HepG2 (cell line): ENCODE measurements around the gene PRUNE1. TPM values are rescaled to one million over a fixed set of nuclear protein-coding genes. Genes with fewer than 3 reads are reported as not detected.

Source experiments
- FOXA1 ChIP-seq, 2 experiments: fragments of 450-650 bp in 1 of 2; sonication (generic) in 1 of 2; formaldehyde crosslinking in 1 of 2; IDR thresholded peaks; 2 replicates each; pipeline versions ENCODE4 v1.4.0 to v1.6.1; 2016 to 2020; ENCODE audit warnings: missing genetic modification reagents in 1 of 2
- KDM4B ChIP-seq: sonication (generic); formaldehyde crosslinking; IDR thresholded peaks from 2 replicates; pipeline ENCODE4 v1.4.0; 2020; ENCODE audit warnings: missing genetic modification reagents
- KLF12 ChIP-seq: sonication (generic); formaldehyde crosslinking; IDR thresholded peaks from 2 replicates; pipeline ENCODE4 v1.4.0; 2020; ENCODE audit warnings: missing genetic modification reagents, borderline replicate concordance
- NFIC ChIP-seq: IDR thresholded peaks from 2 replicates; pipeline ENCODE4 v1.6.1; 2012; ENCODE audit warnings: mild to moderate bottlenecking, low read length, inconsistent platforms
- REL ChIP-seq: sonication (generic); formaldehyde crosslinking; conservative IDR thresholded peaks from 2 replicates; pipeline ENCODE4 v1.8.0; 2022; ENCODE audit warnings: mild to moderate bottlenecking, missing genetic modification reagents, moderate library complexity
- REPIN1 ChIP-seq: sonication (generic); formaldehyde crosslinking; IDR thresholded peaks from 2 replicates; pipeline ENCODE4 v1.8.0; 2022; ENCODE audit warnings: missing genetic modification reagents, low read depth, mild to moderate bottlenecking, borderline replicate concordance
- RNF2 ChIP-seq: fragments of 450-650 bp; conservative IDR thresholded peaks from 2 replicates; pipeline ENCODE4 v1.6.1; 2016; ENCODE audit warnings: low read depth
- SMC3 ChIP-seq: IDR thresholded peaks from 2 replicates; pipeline ENCODE4 v1.6.1; 2011; ENCODE audit warnings: low read length, improper control_type of control experiment
- SMYD3 ChIP-seq: sonication (generic); formaldehyde crosslinking; IDR thresholded peaks from 2 replicates; pipeline ENCODE4 v1.8.1; 2023; ENCODE audit warnings: mild to moderate bottlenecking, missing genetic modification reagents
- ZFP36 ChIP-seq: fragments of 150-350 bp; IDR thresholded peaks from 2 replicates; pipeline ENCODE4 v1.6.1; 2018; ENCODE audit warnings: borderline replicate concordance, low read length, low read depth; ENCODE audit not compliant: partially characterized antibody
- ZNF430 ChIP-seq: sonication (generic); formaldehyde crosslinking; IDR thresholded peaks from 2 replicates; pipeline ENCODE4 v1.9.0; 2021; ENCODE audit warnings: mild to moderate bottlenecking, missing genetic modification reagents
- ZNF570 ChIP-seq: sonication (generic); formaldehyde crosslinking; IDR thresholded peaks from 2 replicates; pipeline ENCODE4 v1.4.0; 2020; ENCODE audit warnings: mild to moderate bottlenecking, missing genetic modification reagents, borderline replicate concordance
- ZNF598 ChIP-seq: sonication (generic); formaldehyde crosslinking; IDR thresholded peaks from 2 replicates; pipeline ENCODE4 v1.5.1; 2020; ENCODE audit warnings: mild to moderate bottlenecking, missing genetic modification reagents, borderline replicate concordance
- ZNF703 ChIP-seq: sonication (generic); formaldehyde crosslinking; IDR thresholded peaks from 2 replicates; pipeline ENCODE4 v1.5.1; 2020; ENCODE audit warnings: missing genetic modification reagents, mild to moderate bottlenecking, moderate library complexity, borderline replicate concordance
- ZNF713 ChIP-seq: sonication (generic); formaldehyde crosslinking; IDR thresholded peaks from 2 replicates; pipeline ENCODE4 v1.4.0; 2020; ENCODE audit warnings: mild to moderate bottlenecking, missing genetic modification reagents
- polyA plus RNA-seq, 8 experiments: library from polyadenylated mRNA; depleted of rRNA in 3 of 8; stranded (reverse) in 7 of 8; unstranded in 1 of 8; fragments of >200 nt; fragmentation: Illumina TruSeq in 4 of 8; extraction: Trizol in 4 of 8; gene quantifications; 2 replicates each; pipeline versions ENCODE4 v1.2.1 to v1.2.3, GENCODE V29; 2011 to 2016; ENCODE audit warnings: low read depth in 4 of 8, missing spikeins in 1 of 8, mixed read lengths in 1 of 8; ENCODE audit not compliant: insufficient read depth in 1 of 8
- total RNA-seq, 5 experiments: library from RNA; depleted of rRNA; stranded (reverse); fragments of >200 nt; fragmentation: Illumina TruSeq; extraction: Trizol; gene quantifications; 2 replicates each; pipeline ENCODE4 v1.2.3, GENCODE V29; 2016; ENCODE audit warnings: low read depth in 1 of 5
- TF ChIP-seq, protein P1 (sequence below): sonication (generic); formaldehyde crosslinking; IDR thresholded peaks from 2 replicates; pipeline ENCODE4 v1.8.0; 2022; ENCODE audit warnings: mild to moderate bottlenecking, missing genetic modification reagents, borderline replicate concordance
- TF ChIP-seq, protein P2 (sequence below): sonication (generic); formaldehyde crosslinking; IDR thresholded peaks from 2 replicates; pipeline ENCODE4 v1.8.0; 2022; ENCODE audit warnings: missing genetic modification reagents, mild to moderate bottlenecking, inconsistent platforms, borderline replicate concordance
- TF ChIP-seq, protein P3 (sequence below): IDR thresholded peaks from 2 replicates; pipeline ENCODE4 v1.6.1; 2016; ENCODE audit warnings: mild to moderate bottlenecking
- TF ChIP-seq, protein P4 (sequence below): sonication (generic); formaldehyde crosslinking; IDR thresholded peaks from 2 replicates; pipeline ENCODE4 v1.4.0; 2020; ENCODE audit warnings: missing genetic modification reagents

The PRUNE1 gene
- total and polyA plus RNA-seq, 2 of the 13 experiments (the other 11 are each of a cell fraction or from before 2014, with no cell fraction given): 19.0 to 31.9 TPM

DNA sequence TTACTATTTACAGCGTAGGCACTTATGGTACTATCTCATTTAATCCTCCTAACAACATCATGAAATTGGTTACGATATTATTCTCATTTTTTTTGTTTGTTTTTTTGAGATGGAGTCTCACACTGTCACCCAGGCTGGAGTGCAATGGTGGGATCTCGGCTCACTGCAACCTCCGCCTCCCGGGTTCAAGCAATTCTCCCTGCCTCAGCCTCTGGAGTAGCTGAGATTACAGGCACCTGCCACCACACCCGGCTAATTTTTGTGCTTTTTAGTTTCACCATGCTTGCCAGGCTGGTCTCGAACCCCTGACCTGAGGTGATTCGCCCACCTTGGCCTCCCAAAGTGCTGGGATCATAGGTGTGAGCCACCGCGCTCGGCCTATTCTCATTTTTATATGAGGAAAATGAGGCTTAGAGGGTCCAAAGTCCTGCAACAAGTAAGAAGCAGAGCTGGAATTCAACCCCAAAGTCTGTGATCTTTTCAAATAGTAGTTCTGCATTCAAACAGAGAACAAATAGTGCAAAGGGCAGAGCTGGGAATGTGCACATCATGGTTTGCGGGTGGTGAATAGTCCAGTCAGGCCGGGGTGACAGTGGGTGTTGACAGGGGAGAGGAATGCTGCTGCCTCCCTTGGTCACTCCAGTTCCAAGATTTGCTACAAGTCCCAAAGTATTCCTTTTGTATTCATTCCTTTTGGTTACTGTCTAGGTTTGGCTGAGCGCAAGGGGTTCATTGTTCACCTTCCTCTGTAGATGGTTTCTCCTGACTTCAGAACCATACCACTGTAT, 4.6 kb downstream of the PRUNE1 start (continued):
- TF ChIP-seq, protein P1, sequence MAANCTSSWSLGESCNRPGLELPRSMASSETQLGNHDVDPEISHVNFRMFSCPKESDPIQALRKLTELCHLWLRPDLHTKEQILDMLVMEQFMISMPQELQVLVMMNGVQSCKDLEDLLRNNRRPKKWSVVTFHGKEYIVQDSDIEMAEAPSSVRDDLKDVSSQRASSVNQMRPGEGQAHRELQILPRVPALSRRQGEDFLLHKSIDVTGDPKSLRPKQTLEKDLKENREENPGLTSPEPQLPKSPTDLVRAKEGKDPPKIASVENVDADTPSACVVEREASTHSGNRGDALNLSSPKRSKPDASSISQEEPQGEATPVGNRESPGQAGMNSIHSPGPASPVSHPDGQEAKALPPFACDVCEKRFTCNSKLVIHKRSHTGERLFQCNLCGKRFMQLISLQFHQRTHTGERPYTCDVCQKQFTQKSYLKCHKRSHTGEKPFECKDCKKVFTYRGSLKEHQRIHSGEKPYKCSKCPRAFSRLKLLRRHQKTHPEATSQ (CRISPR knock-in tag): no peak; the same call in 1 of the 2 replicates
- no peak for TF ChIP-seq ZNF570 (CRISPR knock-in tag)
- 0 out of 2 replicates have a peak, but pooled peaks have one; percentile 43 for TF ChIP-seq FOXA1 (IDR thresholded peaks at IDR 0.05)
- peak; percentile 83 for TF ChIP-seq FOXA1 (CRISPR knock-in tag; IDR thresholded peaks at IDR 0.05)
- no peak for TF ChIP-seq ZNF703
- TF ChIP-seq KDM4B (CRISPR knock-in tag): no peak
- TF ChIP-seq NFIC: peak; percentile 63; the same call in 1 of the 2 replicates
- TF ChIP-seq SMYD3 (CRISPR knock-in tag): no peak
- TF ChIP-seq ZNF430 (CRISPR knock-in tag): 0 out of 2 replicates have a peak, but pooled peaks have one; percentile 67
- no peak for TF ChIP-seq ZFP36
- TF ChIP-seq REPIN1 (CRISPR knock-in tag): peak; percentile 76
- TF ChIP-seq, protein P2, sequence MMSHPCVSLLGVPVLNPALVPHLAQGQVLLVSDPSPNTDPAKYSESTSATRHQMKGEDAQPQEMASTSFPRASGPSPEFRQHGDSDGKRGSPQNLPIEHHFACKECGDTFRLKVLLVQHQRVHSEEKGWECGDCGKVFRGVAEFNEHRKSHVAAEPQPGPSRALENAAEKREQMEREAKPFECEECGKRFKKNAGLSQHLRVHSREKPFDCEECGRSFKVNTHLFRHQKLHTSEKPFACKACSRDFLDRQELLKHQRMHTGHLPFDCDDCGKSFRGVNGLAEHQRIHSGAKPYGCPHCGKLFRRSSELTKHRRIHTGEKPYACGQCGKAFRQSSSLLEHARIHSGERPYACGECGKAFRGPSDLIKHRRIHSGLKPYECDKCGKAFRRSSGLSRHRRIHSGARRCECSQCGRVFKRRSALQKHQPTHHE (CRISPR knock-in tag): peak; percentile 38; the same call in 1 of the 2 replicates
- peak; percentile 34 for TF ChIP-seq SMC3
- no peak; the same call in 1 of the 2 replicates for TF ChIP-seq KLF12 (CRISPR knock-in tag)
- TF ChIP-seq, protein P3, sequence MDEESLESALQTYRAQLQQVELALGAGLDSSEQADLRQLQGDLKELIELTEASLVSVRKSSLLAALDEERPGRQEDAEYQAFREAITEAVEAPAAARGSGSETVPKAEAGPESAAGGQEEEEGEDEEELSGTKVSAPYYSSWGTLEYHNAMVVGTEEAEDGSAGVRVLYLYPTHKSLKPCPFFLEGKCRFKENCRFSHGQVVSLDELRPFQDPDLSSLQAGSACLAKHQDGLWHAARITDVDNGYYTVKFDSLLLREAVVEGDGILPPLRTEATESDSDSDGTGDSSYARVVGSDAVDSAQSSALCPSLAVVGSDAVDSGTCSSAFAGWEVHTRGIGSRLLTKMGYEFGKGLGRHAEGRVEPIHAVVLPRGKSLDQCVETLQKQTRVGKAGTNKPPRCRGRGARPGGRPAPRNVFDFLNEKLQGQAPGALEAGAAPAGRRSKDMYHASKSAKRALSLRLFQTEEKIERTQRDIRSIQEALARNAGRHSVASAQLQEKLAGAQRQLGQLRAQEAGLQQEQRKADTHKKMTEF (CRISPR knock-in tag): peak; percentile 78
- peak; percentile 71; the same call in 1 of the 2 replicates for TF ChIP-seq ZNF598 (CRISPR knock-in tag)
- TF ChIP-seq RNF2: no peak
- TF ChIP-seq ZNF713 (CRISPR knock-in tag): no peak
- TF ChIP-seq REL (CRISPR knock-in tag): no peak
- TF ChIP-seq, protein P4, sequence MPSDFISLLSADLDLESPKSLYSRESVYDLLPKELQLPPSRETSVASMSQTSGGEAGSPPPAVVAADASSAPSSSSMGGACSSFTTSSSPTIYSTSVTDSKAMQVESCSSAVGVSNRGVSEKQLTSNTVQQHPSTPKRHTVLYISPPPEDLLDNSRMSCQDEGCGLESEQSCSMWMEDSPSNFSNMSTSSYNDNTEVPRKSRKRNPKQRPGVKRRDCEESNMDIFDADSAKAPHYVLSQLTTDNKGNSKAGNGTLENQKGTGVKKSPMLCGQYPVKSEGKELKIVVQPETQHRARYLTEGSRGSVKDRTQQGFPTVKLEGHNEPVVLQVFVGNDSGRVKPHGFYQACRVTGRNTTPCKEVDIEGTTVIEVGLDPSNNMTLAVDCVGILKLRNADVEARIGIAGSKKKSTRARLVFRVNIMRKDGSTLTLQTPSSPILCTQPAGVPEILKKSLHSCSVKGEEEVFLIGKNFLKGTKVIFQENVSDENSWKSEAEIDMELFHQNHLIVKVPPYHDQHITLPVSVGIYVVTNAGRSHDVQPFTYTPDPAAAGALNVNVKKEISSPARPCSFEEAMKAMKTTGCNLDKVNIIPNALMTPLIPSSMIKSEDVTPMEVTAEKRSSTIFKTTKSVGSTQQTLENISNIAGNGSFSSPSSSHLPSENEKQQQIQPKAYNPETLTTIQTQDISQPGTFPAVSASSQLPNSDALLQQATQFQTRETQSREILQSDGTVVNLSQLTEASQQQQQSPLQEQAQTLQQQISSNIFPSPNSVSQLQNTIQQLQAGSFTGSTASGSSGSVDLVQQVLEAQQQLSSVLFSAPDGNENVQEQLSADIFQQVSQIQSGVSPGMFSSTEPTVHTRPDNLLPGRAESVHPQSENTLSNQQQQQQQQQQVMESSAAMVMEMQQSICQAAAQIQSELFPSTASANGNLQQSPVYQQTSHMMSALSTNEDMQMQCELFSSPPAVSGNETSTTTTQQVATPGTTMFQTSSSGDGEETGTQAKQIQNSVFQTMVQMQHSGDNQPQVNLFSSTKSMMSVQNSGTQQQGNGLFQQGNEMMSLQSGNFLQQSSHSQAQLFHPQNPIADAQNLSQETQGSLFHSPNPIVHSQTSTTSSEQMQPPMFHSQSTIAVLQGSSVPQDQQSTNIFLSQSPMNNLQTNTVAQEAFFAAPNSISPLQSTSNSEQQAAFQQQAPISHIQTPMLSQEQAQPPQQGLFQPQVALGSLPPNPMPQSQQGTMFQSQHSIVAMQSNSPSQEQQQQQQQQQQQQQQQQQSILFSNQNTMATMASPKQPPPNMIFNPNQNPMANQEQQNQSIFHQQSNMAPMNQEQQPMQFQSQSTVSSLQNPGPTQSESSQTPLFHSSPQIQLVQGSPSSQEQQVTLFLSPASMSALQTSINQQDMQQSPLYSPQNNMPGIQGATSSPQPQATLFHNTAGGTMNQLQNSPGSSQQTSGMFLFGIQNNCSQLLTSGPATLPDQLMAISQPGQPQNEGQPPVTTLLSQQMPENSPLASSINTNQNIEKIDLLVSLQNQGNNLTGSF: no peak
